Cerebellar nuclear complex (tissue), 1 donor: ENCODE results near the gene ZNF561.

ENCODE experiments used
- DNase-seq, 2 experiments: peaks; one replicate each; lab custom pipeline; 2025; lab: John Stamatoyannopoulos, UW

The ZNF561 gene

GRCh38 chr19:9580728-9581127 lies 40.3 kb downstream of the ZNF561 start:
- no peak for DNase-seq

- no peak for DNase-seq
These were observed 50.8 kb downstream of the ZNF561 start for GRCh38 chr19:9570255-9570654.

GRCh38 chr19:9566729-9567128 lies 54.3 kb downstream of the ZNF561 start:
- no peak for DNase-seq

GRCh38 chr19:9565900-9566705 lies 54.9 kb downstream of the ZNF561 start:
- DNase-seq, result no peak
